Smooth muscle cell (in vitro differentiated cells): ENCODE measurements around the gene TNRC6A. TPM values are rescaled to one million over a fixed set of nuclear protein-coding genes. Genes with fewer than 3 reads are reported as not detected.
A peak's percentile ranks its signal among the peaks of the same experiment; 100 is the strongest.

Source experiments
- DNase-seq: peaks from one replicate; lab custom pipeline; 2025; ENCODE audit not compliant: unreplicated experiment; lab: John Stamatoyannopoulos, UW
- H2AFZ ChIP-seq: fragments of 200-600 bp; sonication (generic); 2 replicates; pipeline ENCODE4 v1.6.0; 2016; ENCODE audit warnings: antibody characterized with exemption, low read depth, mild to moderate bottlenecking
- H3F3A ChIP-seq: fragments of 200-600 bp; sonication (generic); 2 replicates; pipeline ENCODE4 v1.6.0; 2017; ENCODE audit warnings: antibody characterized with exemption, low read depth
- H3K27ac ChIP-seq: fragments of 200-600 bp; sonication (generic); 2 replicates; pipeline ENCODE4 v1.5.1; 2016; ENCODE audit warnings: low read depth, mild to moderate bottlenecking
- H3K27me3 ChIP-seq: fragments of 200-600 bp; sonication (generic); 2 replicates; pipeline ENCODE4 v1.6.1; 2016; ENCODE audit warnings: low read depth, mild to moderate bottlenecking
- H3K36me3 ChIP-seq: fragments of 200-600 bp; sonication (generic); 2 replicates; pipeline ENCODE4 v1.5.1; 2016; ENCODE audit warnings: low read depth
- H3K4me1 ChIP-seq: fragments of 200-600 bp; sonication (generic); 2 replicates; pipeline ENCODE4 v1.5.1; 2016; ENCODE audit warnings: low read depth
- H3K4me2 ChIP-seq: fragments of 200-600 bp; sonication (generic); 2 replicates; pipeline ENCODE4 v1.6.0; 2016; ENCODE audit warnings: mild to moderate bottlenecking
- H3K4me3 ChIP-seq: fragments of 200-600 bp; sonication (generic); 2 replicates; pipeline ENCODE4 v1.5.1; 2016; ENCODE audit warnings: mild to moderate bottlenecking
- H3K79me2 ChIP-seq: fragments of 200-600 bp; sonication (generic); 2 replicates; pipeline ENCODE4 v1.6.0; 2016; ENCODE audit warnings: low read depth, mild to moderate bottlenecking
- H3K9ac ChIP-seq: fragments of 200-600 bp; sonication (generic); 2 replicates; pipeline ENCODE4 v1.6.0; 2016; ENCODE audit warnings: low read depth
- H3K9me3 ChIP-seq: fragments of 200-600 bp; sonication (generic); replicated peaks from 2 replicates; pipeline ENCODE4 v1.5.1; 2016; ENCODE audit warnings: low read depth
- H4K20me1 ChIP-seq: fragments of 200-600 bp; sonication (generic); 2 replicates; pipeline ENCODE4 v1.6.0; 2016; ENCODE audit warnings: low read depth
- CTCF ChIP-seq: fragments of 200-600 bp; sonication (generic); IDR thresholded peaks from 2 replicates; pipeline ENCODE4 v1.5.1; 2017; ENCODE audit warnings: borderline replicate concordance, mild to moderate bottlenecking, antibody characterized with exemption; ENCODE audit not compliant: insufficient read depth, poor library complexity, severe bottlenecking
- WGBS: methylation state at CpG from one replicate; pipeline ENCODE4 v1.1.7; 2016; ENCODE audit warnings: low lambda C conversion rate; 5-methylcytosine and 5-hydroxymethylcytosine counted together
- polyA plus RNA-seq: library from polyadenylated mRNA; unstranded; fragments of >200 nt; fragmentation: Nextera tagmentation; extraction: Ambion mirVana; gene quantifications from 2 replicates; pipeline ENCODE4 v1.2.1, GENCODE V29; 2016
- total RNA-seq: library from RNA; depleted of rRNA; stranded (reverse); fragments of >200 nt; gene quantifications from 2 replicates; pipeline ENCODE4 v1.2.3, GENCODE V29; 2014

TNRC6A gene
- total and polyA plus RNA-seq, 2 experiments from 2014 or later: 14.6 to 30.3 TPM

GRCh38 chr16:24728891-24729242 is 584 bp upstream of the TNRC6A start:
- Histone ChIP-seq H3K79me2 (peaks cover 39% of the 10 kb centered on the region), H4K20me1 (peaks cover 37% of the 10 kb centered on the region), H3K36me3 (no peaks in the 10 kb centered on the region), H3F3A (no peaks in the 10 kb centered on the region), H3K27ac (peak overlapping the region; percentile 88), H3K4me2 (peak overlapping the region; percentile 93), H3K9me3 (no peaks in the 10 kb centered on the region), H3K9ac (peak overlapping the region; percentile 87), H3K4me1 (peaks cover 16% of the 10 kb centered on the region), H3K27me3 (no peaks in the 10 kb centered on the region), H2AFZ (peak overlapping the region; percentile 92), H3K4me3 (peak overlapping the region; percentile 88)
- no peak for TF ChIP-seq CTCF
- no peak for DNase-seq
- WGBS: 16% methylated on average over 8 of the region's 8 CpGs

- H3F3A ChIP-seq: no peaks in the 10 kb centered on the region
Observed at GRCh38 chr16:24729951-24730815, 732 bp downstream of the TNRC6A start.

DNA sequence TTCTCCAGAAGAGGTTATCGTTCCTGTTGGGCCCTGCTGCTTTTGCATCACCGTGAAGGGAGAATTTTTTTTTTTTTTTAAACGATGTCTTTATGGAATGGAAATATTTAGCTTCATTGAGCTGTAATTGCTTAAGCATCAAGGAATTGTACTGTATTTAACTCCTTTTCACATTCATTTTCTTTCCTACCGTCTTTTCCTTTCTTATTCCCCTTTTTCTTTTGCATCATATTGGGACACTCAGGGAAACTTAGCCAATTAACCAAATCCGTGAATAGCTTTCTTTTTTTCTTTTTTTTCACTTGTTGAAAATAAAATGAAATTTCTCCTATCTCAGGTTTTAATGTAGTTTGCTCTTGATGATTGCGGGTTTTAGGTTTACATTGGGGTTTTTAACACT is 1.5 kb downstream of the TNRC6A start:
- Histone ChIP-seq H3K27ac (peak overlapping the region; percentile 8), H3K9me3 (no peaks in the 10 kb centered on the region), H3K4me1 (peaks cover 16% of the 10 kb centered on the region), H3K9ac (no peak overlapping the region), H3K4me2 (peak overlapping the region; percentile 87), H2AFZ (no peak overlapping the region), H3F3A (no peaks in the 10 kb centered on the region), H3K36me3 (no peaks in the 10 kb centered on the region), H4K20me1 (peaks cover 57% of the 10 kb centered on the region), H3K27me3 (no peaks in the 10 kb centered on the region), H3K79me2 (peaks cover 60% of the 10 kb centered on the region), H3K4me3 (peak overlapping the region; percentile 88)
- DNase-seq: no peak
- TF ChIP-seq CTCF: no peak
- WGBS: 11% methylated on average over 6 of the region's 6 CpGs

More at GRCh38 chr16:24729951-24730815, 732 bp downstream of the TNRC6A start:
- Histone ChIP-seq H3K4me1 (peaks cover 16% of the 10 kb centered on the region), H4K20me1 (peaks cover 50% of the 10 kb centered on the region), H3K27ac (peak overlapping the region; percentile 88), H3K4me2 (peak overlapping the region; percentile 93), H3K4me3 (peak overlapping the region; percentile 88), H2AFZ (peak overlapping the region; percentile 32), H3K36me3 (no peaks in the 10 kb centered on the region), H3K9ac (peak overlapping the region; percentile 87), H3K9me3 (no peaks in the 10 kb centered on the region), H3K27me3 (no peaks in the 10 kb centered on the region), H3K79me2 (peaks cover 53% of the 10 kb centered on the region)
- DNase-seq: no peak
- TF ChIP-seq CTCF: no peak
- WGBS: under 1% methylated on average over 32 of the region's 61 CpGs
